Dermis blood vessel endothelial cell (primary cell): ENCODE measurements around the gene DDT. TPM values are rescaled to one million over a fixed set of nuclear protein-coding genes. Genes with fewer than 3 reads are reported as not detected.
"Not testable (repeated sequence)": the region's sequence is repeated elsewhere in the genome, so short reads cannot be mapped to it uniquely, and the experiment has no call there.

ENCODE experiments used
- DNase-seq: peaks from one replicate; pipeline ENCODE4 v3.0.0; 2010
- total RNA-seq: library from RNA; depleted of rRNA; stranded (reverse); fragments of >200 nt; gene quantifications from 2 replicates; pipeline ENCODE4 v1.2.3, GENCODE V29; 2014

The DDT gene
- total RNA-seq, 1 donor from 2014 or later: 121 TPM

DNA sequence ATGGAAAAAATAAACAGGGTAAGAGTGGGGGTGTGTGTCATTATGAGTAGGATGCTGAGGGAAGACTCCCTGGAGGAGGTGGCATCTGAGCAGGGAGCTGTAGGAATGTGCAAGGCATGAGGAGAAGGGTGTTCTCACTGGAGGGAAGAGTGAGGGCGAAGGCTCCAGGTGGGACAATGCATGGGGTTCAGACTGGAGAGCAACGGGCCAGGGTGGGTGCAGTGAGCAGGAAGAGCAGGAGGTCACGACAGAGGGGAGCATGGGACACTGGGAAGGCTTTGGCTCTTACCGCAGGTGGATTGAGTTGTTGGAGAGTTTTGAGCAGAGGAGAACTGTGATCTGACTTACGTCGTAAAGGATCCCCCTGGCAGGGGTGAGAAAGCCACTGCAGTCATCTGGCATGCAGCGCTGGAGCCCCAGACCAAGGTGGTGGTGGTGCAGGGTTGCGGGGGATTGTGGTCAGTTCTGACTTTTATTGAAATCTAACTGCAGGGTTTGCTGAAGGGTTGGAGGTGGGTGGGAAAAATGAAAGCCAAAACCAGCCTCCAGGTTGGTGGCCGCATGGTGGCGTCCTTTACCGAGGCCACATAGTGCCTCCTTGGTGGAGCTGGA is 21.3 kb downstream of the DDT start:
- DNase-seq: not testable (repeated sequence)

DNA sequence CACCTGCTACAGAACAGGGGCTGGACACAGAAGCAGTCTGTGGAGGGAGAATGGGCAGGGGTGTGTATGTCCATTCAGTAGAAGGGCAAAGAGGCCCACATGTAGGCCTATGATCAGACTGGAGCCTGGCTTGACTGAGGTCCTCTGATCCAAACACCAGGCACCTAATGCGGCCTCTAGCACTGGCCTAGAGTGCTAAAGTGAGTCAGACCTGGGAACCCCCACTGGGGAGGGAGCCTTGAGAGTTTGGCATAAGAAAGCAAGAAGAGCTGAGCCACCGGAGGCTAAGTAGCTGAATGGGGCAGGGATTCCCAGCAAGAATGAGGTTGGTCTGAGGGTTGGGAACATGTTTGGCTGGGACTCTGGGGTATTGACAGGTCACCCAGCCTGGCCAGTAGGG is 22.9 kb downstream of the DDT start:
- not testable (repeated sequence) for DNase-seq

DNA sequence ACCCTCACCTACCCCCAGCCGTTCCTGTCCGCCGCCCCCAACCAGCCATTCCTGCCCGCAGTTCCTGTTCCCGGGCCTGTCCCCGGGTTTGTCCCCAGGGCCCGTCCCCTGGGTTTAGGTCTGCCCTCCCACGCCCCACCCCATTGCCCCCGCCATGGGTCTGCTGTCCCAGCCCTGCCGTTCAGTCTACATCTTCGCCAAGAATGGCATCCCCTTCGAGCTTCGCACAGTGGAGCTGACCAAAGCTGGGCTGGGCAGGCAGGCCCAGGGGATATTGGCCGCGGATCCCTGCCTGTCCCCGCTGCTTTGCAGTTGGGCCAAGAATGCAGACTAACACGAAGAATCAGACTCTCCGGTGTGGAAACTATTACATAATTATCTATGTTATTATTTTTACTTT is 24.5 kb downstream of the DDT start:
- DNase-seq: not testable (repeated sequence)

DNA sequence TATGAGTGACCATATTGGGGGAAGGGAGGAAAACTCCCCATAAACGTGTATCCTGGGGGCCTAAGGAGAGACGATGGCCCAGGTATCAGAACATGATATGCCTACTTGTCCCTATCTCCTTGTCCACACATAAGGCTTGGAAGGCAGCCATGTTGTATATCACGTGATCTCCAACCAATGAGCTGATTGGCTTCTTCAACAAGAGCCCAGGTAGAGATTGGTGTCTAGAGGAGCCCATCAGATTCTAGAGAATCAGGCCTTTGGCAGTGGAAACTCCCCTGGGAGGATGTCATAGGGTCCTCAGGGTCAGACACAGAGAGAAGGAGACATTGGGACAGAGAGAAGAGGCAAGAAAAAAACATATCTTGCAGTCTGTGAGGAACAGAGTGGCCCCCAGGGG is 26.9 kb downstream of the DDT start:
- DNase-seq: not testable (repeated sequence)

GRCh38 chr22:23940166-23940565 is 34.1 kb downstream of the DDT start:
- not testable (repeated sequence) for DNase-seq

GRCh38 chr22:23939017-23939357 is 35.3 kb downstream of the DDT start:
- DNase-seq: no peak

DNA sequence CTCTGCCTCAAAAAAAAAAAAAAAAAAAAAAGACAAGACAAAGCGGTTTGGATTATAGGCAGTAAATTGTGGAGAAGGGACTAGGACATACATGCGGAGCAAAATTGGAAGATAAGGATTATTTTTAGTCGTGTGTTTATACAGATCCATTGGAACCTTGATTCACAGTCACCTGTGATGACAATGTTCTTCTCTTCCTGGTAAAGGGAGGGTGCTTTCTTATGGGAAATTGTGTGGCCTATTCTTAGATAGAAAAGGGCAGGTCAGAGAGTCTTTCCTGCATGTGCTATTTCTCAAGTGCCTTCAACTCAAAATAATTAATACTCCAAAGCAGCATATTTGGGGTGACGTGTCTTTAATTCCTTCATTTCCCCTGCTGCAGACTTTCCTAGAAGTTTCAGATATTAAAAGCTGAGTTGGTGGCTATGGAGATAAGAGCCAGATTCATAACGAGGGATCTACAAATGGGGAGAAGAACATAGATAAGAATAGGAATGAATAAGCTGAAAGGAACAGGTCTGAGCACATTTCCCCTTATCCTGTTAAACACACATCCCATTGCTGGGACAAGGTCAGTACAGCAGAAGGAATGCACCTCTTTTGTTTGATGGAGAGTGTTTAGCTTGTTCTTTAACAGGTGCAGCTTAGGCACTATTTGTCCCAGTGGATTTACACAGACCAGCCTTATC is 35.8 kb downstream of the DDT start:
- peak; percentile 6 for DNase-seq

- no peak for DNase-seq
Observed at GRCh38 chr22:23926561-23926960, 47.7 kb downstream of the DDT start.

DNA sequence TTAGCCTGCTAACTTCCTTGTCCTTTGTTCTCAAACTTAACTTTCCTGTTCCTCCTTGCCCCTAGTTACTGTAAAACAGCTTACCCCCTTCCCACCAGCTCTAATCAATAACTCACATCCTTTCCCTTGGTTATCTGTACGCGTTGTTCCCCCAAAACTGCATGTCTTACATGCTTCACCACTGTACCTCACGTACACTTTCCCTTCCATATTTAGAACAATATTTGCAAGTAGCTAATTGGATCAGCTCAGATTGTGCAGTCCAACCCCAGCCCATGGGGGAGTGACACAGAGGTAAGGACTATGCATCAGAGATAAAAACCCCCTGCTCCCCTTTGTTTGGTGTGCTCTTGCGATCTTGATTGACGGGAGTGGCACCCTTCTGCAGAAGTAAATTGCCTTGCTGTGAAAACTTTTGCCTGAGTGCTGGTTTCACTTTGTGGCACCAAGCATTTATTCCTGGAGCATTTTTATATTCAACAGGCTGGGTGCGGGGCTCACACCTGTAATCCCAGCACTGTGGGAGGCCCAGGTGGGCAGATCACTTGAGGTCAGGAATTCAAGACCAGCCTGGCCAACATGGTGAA is 49.1 kb downstream of the DDT start:
- no peak for DNase-seq

DNA sequence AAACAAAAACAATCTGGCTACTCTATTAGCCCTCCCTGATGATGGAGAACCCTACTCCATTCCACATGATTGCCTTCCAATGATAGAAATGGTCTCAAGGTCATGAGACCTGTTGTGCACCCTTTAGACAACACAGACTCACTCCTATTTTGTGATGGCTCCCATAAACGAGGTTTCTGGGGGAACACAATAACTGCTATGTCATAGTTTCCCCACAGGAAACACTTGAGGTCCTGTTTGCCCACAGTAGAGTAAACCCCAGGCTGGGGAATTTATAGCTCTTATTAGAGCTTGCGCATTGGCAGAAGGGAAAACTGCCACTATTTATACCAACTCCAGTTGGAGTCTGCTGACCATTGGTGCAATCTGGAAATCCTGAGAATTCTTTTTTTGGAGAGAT is 51.3 kb downstream of the DDT start:
- DNase-seq: peak; percentile 4

DNA sequence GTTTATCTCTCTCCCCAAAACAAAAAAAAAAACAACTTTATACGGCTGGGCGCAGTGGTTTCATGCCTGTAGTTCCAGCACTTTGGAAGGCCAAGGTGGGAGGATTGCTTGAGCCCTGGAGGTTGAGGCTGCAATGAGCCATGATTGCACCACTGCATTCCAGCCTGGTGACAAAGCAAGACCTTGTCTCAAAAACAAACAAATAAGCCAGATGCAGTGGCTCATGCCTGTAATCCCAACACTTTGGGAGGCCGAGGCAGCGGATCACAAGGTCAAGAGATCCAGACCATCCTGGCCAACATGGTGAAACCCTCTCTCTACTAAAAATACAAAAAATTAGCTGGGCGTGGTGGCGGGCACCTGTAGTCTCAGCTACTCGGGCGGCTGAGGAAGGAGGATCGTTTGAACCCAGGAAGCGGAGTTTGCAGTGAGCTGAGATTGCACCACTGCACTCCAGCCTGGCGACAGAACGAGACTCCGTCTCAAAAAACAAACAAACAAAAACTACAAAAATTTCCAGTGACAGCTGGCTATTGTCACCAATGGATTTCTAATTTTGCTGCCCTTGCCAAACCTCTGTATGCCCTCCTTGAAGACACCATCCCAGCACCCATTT is 52.5 kb downstream of the DDT start:
- DNase-seq: not testable (repeated sequence)

Other genes with a start within 250 kb of the DDT start
- 2.2 and 2.3 TPM in 2 replicates for gene ZNF70, start 223.3 kb downstream of the DDT start, total RNA-seq
- gene VPREB3, start 220.0 kb downstream of the DDT start, total RNA-seq: not detected in 2 replicates
- 0.14 TPM in 1 of 2 replicates, not detected in the other for gene C22orf15, start 211.5 kb downstream of the DDT start, total RNA-seq
- 2.6 and 9.6 TPM in 2 replicates for gene CHCHD10, start 206.5 kb downstream of the DDT start, total RNA-seq
- 4.4 and 7.3 TPM in 2 replicates for gene MMP11, start 201.6 kb downstream of the DDT start, total RNA-seq
- gene SMARCB1, start 187.5 kb downstream of the DDT start, total RNA-seq: 24.5 and 45.8 TPM in 2 replicates
- 0.68 and 1.3 TPM in 2 replicates for gene DERL3, start 135.4 kb downstream of the DDT start, total RNA-seq
- gene SLC2A11, start 116.6 kb downstream of the DDT start, total RNA-seq: 4.7 and 6.0 TPM in 2 replicates
- gene MIF, start 80.1 kb downstream of the DDT start, total RNA-seq: 153 and 274 TPM in 2 replicates
- gene GSTT2B, start 13.2 kb downstream of the DDT start, total RNA-seq: 1.4 and 11.1 TPM in 2 replicates
- gene DDTL, start 7.6 kb downstream of the DDT start, total RNA-seq: 0.34 and 0.98 TPM in 2 replicates
- gene GSTT2, start 5.7 kb upstream of the DDT start, total RNA-seq: 0.65 TPM in 1 of 2 replicates, not detected in the other
- gene GSTT4, start 31.0 kb upstream of the DDT start, total RNA-seq: not detected in 2 replicates
- gene CABIN1, start 36.9 kb upstream of the DDT start, total RNA-seq: 35.7 and 50.2 TPM in 2 replicates
- 0.34 and 0.60 TPM in 2 replicates for gene SUSD2, start 207.0 kb upstream of the DDT start, total RNA-seq